Right lobe of liver (tissue), 4 donors: ENCODE results near the gene ALG14.

Source experiments
- CTCF ChIP-seq, 4 donors: fragments of 200-600 bp in 3 of 4; fragments of 450-650 bp in 1 of 4; IDR thresholded peaks; one replicate each; pipeline versions ENCODE4 v1.5.1 to v1.8.0; 2016 to 2022; ENCODE audit warnings: antibody characterized with exemption in 4 of 4, mild to moderate bottlenecking in 2 of 4
- POLR2A ChIP-seq: fragments of 450-650 bp; IDR thresholded peaks from one replicate; pipeline ENCODE4 v1.6.1; 2017; ENCODE audit warnings: antibody characterized with exemption, mild to moderate bottlenecking
- donor health status: DM: no; HTN: no; CAD: no.
- donor health status: DM: no; HTN: no; CAD: no.
- donor health status: DM: no; HTN: yes; CAD: no.

- no peak for TF ChIP-seq CTCF (IDR thresholded peaks at IDR 0.05)
- TF ChIP-seq POLR2A = no peak
These were observed 24.4 kb downstream of the ALG14 start for GRCh38 chr1:95048317-95048716.
